GM18909 (cell line): ENCODE results near the gene CDC6.

Experiments used
- ATAC-seq: cut with Tn5 transposase; IDR thresholded peaks from one replicate; pipeline ENCODE4 v1.9.1; 2021; ENCODE audit warnings: mild to moderate bottlenecking; ENCODE audit not compliant: unreplicated experiment, poor library complexity

CDC6 gene

GRCh38 chr17:40309031-40309948, 21.6 kb downstream of the CDC6 start, which contains the start of gene RARA:
TSS of gene RARA (plus strand) at chr17:40309180. CDS start at chr17:40331219, 22,039 bp downstream.
- ATAC-seq: no peak

- ATAC-seq: no peak
Measured at GRCh38 chr17:40309949-40310510, 22.4 kb downstream of the CDC6 start.

DNA sequence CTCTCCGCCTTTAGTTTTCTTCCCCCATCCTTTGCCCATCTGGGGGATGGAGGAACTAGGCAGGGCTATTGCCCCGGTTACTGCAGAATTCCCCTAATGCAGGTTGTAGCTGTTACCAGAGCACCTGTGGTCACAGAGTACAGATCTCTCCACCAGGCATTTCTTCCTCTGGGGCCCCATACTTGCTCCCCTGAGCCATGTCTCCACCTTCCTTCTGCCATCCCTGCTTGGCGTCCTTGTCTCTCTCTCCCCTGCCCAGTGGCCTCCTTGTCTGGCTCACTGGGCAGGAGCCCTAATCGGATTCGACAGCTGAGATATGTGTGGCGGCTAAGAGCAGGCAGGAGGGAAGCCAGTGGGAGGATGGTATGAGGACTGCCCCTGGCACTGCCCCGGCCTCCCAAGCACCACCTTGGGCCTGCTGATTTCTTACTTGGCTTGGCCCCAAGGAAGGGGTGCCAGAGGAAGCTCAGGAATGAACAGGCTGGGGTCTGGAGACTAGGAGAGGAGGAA, 23.3 kb downstream of the CDC6 start:
- ATAC-seq: no peak

DNA sequence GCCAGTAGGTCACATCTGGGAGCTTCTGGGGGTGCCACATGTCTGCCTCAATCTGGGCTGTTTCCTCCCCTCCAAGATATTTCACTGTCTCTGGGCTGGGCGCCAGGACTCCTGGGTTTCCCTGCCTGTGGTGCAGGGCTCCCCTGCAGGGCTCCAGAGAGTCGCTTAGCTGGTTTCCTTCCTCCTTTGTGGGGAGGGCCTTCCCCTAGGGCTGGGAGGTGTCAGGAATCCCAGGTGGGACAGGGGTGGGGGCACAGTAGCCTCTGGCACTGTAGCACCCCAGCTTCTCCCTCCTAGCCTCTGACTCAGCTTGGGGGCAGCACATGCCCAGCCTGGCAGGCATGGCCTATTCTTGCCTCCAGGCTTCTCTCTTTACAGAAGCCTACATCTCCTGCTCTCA, 23.9 kb downstream of the CDC6 start:
- ATAC-seq: no peak

GRCh38 chr17:40312131-40312731, 24.6 kb downstream of the CDC6 start:
- no peak for ATAC-seq

DNA sequence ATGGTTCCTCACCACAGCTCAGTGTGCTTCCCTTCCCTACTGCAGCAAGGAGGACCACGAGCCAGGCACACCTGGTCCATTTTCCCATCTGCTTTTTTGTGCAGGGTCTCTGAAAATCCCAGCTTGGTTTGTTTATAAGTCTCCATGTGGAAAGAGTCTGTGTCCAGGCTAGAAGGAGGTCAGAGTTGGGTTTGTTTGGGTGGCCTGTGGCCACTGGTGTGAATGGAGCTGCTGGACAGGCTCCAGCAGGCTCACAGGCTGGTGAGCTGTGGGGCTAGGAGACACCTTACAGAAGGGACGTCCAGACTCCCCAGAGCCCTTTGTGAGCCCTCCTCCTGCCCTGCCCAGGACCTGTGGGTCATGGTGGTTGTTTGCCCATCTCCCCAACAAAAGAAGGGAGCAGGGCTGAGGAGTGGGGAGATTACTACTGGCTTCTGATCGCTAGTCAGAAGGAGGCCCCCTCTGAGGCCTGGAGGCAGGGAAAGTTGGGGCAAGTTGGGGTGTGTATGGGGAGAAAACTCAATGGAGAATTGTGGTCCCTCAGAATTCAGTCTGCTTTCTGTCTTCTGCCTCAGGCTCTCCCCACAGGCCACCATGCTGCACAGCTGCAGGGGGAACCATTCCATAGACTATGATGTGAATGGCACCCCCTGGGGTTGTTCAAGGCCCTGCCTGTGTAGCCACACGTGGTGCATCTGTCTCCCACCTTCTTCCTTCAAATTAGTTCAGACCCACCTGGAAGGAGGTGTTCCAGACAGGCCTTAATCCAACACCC, 25.4 kb downstream of the CDC6 start:
- ATAC-seq: no peak

GRCh38 chr17:40313668-40314583, 26.2 kb downstream of the CDC6 start:
- ATAC-seq: no peak

GRCh38 chr17:40314584-40314956, 26.9 kb downstream of the CDC6 start:
- ATAC-seq: no peak

GRCh38 chr17:40315206-40315605, 27.5 kb downstream of the CDC6 start:
- ATAC-seq: no peak

DNA sequence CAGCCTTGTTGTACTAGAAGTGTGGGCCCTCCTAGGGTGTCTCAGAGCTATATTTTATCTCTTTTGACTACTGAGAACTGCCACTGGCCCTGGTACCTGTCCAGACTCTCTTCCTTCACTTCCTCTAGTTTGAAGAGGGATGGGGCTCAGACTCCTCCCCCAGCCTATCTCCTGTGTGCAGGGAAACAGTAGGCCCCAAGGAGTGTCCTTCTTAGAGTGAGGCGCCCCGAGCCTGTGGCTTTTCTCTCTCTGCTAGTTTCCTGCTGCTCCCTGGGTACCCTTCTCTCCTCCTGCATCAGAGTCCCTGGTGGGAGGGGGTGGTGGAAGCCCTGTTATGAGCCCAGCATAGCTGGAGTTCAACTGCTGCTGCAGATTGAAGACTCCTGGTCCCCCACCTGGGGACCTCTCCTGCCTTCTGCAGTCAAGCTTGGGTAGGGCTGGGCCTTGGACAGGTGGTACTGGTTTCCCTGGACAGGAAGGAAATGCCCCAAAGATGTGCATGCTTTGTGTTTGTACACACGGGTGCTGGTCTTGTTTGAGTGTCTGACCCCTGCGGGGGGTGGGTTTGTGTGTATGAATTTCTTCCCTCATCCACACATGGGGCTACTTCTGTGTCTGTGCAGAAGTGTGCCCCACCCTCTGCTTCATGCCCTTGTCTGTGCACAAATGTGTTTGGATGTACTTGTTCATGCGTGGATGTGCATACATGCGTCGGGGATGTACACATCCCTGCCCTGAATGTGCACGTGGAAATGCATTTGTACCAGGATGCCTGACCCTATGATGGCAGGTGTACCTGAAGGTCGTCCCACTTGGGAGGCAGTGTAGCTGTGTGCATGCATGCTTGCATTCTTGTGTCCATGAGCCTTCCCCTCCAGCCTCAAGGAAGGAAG, 28.2 kb downstream of the CDC6 start:
- ATAC-seq: no peak

- no peak for ATAC-seq
Measured at GRCh38 chr17:40316571-40317344, 29.1 kb downstream of the CDC6 start.

DNA sequence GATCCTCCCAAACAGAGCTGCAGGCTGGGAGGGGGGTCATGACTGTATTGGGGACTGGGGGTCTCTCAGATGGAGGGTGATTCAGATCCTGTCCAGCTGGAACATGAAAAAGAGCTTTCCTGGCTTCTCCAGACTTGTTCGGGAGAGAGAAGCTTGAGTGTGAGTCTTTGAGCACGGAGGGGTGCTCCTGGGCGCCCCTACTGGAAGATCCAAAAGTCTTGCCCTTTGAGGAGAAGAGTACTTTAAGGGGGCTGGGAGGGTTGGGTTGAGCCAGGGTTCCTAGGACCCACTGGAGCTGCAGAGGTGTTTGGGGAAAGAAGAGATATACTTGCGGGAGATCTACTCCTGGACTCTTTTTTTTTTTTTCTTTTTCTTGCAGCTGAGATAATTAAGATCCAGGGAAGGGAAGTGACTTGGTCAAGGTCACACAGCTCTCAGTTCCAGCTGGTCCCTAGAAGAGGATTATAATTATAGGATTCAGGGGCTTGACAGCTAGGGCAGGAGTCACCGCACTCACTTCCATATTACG, 29.7 kb downstream of the CDC6 start:
- no peak for ATAC-seq

DNA sequence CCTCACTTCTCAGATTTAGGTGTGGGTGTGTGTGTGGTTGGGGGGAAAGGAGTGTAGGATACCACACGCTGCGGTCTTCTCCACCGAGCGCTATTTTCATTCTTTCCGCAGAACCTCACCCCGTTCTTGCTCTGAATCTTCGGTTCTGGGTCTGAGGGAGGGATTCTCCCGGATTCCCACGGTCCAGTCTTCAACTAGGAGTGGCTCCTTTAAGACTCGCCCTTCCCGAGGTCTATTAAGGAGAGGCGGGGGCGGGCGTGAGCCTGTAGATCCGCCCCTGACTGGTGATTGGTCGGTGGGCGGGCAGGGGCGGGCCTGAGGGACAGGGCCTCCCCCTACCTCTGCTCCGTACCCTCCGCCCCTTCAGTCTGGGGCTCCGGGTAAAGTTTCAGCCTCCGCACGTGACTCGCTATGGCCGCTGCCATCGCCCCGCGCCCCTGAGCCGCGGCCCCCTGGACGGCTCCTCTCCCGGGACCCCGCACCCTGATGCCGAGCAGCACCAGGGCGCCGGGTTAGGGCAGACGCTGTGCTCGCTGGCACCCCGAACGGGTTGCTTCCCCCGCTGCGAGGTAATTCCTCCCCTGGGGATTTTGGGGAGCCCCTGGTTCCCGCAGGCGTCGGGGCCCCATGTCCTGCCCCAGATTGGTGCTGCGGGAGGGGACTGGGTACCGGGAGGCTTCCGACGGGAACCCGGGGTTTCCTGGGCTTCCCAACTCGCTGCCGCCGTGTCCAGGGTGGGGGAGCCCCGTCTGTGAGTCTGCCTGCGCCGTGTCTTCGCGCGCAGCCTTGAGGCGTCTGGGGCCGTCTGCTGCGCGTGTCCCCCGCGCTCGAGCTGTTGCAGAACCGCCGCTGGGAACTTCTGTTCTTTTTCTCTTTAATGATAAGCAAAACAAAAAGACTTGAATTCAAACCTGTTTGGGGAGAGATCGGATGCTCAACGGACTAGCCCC, 30.5 kb downstream of the CDC6 start:
- peak; percentile 50 for ATAC-seq

DNA sequence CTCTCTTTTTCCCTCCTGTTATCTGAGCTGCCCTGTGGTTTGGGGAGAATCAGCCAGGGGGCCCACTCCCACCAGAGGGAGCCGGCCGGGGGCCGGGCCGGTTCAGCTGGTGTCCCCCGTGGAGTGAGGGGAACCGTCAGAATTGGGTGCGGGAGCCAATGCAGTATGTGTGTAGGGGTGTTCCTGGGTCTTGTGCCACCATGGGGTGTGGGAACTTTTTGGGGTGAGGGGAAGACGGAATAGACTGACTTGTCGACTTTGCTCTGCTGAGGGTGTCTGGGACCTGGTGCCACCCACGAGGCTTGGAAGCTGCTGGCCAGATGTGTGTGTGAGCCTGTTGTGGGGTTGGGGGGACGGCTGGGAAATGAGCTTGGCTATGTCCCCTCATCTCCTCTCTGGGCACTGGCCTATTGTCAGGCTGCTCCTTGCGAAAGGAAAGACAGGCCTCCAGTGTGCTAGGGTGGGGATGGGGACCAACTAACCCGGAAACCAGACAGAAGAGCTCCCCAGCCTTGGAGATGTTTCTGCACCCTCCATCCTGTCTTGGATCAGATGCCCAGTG, 31.2 kb downstream of the CDC6 start:
- no peak for ATAC-seq

- no peak for ATAC-seq
Measured at GRCh38 chr17:40319651-40320540, 32.2 kb downstream of the CDC6 start.
